NCI-H446 (cell line): ENCODE measurements around the gene ZCCHC17.

Experiments used
- DNase-seq, 2 experiments: peaks; one replicate each; lab custom pipeline; 2025; lab: John Stamatoyannopoulos, UW

Gene ZCCHC17

GRCh38 chr1:31306278-31306677 is 9.4 kb downstream of the ZCCHC17 start:
- DNase-seq, result no peak

GRCh38 chr1:31308036-31308435 is 11.2 kb downstream of the ZCCHC17 start:
- DNase-seq, result no peak

DNA sequence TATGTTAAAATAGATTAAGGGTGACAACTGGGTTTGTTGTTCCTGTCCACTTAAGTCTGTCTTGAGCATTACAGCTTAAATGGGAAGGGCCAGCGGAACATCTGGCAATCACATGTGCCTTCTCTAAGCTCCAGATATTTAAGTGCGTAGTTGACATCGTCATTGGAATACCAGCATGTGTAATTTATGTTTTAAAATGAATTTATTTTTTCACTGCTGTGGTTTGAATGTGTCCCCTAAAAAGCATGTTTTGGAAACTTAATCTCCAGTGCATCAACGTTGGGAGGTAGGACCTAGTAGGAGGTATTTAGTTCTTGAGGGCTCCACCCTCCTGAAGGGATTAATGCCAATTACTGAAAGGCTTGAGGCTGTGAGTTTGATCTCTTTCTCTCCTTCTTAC is 13.4 kb downstream of the ZCCHC17 start:
- no peak for DNase-seq

DNA sequence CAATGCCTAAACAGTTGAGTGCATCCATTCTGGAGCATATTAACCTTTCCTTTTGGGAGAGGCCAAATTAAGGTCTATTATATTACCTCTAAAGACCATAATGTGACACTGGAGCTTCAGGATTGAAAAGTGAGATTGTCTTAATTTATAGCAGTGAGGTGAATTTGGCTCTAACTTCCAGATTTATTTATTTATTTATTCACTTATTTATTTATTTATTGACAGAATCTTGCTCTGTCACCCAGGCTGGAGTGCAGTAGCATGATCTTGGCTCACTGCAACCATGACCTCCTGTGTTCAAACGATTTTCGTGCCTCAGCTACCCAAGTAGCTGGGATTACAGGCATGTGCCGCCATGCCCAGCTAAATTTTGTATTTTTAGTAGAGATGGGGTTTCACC is 19.1 kb downstream of the ZCCHC17 start:
- DNase-seq, result no peak

DNA sequence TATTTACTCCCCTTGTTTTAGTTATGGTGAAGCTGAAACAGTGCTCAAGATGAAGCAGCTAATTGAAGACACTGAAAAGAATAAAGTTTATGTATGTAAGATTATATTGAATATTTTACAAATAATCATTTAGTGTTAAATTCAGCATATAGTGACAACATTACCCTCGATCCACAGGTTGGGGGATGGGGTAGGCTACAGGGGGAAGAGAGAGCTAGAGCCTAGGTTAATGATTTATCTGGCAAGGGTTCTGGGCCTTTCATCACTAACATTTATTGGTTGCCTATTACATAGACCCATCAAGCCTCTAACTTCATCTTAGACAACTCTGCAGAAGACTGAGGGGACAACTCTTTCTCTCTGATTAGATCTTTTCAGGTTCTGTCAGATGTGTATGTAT is 21.3 kb downstream of the ZCCHC17 start:
- DNase-seq, result no peak

- no peak for DNase-seq
These were observed 27.3 kb downstream of the ZCCHC17 start for GRCh38 chr1:31324093-31324492.

DNA sequence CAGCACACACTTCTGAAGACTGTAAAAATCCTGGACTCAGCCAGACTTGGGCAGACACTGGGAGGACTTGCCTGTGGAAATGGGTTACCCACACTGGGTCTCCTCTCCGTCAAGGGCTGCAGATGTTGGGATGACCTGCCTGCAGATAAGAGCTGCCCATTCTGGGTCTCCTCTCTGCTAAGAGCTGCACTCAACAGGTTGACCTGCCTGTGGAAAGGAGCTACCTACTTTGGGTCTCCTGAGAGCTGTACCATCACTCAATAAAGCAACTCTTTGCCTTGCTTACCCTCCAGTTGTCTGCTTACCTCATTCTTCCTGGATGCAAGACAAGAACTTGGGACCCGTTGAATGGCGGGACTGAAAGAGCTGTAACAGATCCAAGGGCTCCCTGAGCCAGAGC is 28.2 kb downstream of the ZCCHC17 start:
- no peak for DNase-seq

DNA sequence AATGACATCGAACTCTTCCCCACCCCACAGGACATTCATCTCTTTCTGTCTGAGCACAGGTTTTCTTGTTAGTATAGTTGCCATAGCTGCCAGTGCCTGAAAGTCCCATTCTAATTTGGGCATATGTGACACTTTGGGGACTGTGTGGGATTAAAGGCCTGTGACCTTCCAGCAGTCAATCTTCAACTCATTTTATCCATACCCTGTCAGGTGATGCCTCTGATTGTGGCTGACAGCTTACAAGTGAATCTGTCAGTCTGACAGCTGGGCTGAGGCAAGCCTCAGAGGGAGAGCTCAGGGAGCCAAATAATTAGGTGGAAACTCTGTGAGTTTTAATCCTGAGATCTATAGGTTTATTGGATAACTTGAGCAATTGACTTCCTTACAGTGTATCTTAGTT is 29.6 kb downstream of the ZCCHC17 start:
- DNase-seq, result no peak

- DNase-seq, result no peak
These were observed 30.5 kb downstream of the ZCCHC17 start for GRCh38 chr1:31327381-31327780.

DNA sequence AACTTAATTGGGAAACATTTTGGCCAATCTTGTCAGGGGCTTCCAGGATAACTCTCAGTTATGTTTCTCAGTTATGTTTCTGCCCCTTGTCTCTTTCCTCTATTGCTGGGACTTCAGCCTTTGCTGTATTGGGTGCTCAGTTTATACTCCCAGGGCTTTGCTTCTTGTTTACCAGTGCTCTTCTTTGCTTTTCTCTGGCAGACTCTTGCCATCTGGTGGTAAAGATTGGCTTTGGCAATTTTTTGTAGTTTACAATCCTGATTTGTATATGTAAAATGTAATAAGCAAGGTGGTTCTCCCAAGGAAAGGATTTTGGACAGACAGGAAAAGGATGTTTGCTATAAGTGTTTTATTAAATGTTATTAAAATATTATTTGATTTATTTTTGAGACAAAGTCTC is 38.2 kb downstream of the ZCCHC17 start:
- peak; percentile 8 to 66 for DNase-seq

DNA sequence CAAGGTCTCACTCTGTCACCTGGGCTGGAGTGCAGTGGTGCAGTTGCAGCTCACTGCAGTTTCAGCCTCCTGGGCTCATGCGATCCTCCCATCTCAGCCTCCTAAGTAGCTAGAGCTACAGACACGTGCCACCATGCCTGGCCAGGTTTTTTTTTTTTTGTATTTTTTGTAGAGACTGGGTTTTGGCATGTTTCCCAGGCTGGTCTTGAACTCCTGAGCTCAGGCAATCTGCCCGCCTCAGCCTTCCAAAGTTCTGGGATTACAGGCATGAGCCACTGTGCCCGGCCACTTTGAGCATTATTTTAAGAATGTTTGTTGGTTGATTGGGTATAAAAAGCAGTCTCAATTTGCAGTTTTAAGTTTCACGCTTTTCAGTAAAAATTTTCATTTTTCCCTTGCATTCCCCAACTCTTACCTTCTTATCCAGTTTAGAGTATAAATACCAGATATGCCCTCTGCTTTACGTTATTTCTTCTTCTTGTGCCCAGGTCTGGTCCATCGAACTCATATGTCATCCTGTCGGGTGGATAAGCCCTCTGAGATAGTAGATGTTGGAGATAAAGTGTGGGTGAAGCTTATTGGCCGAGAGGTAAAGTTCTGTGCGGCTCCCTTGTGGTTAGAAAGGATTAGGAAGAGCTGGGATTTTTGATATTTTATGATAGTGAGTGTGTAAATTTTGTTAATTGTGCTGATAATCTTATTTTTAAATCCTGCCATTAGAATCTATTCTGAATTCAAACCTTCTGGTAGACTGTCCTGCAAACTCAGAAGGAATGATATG is 40.0 kb downstream of the ZCCHC17 start:
- DNase-seq, result peak; percentile 60 to 84

DNA sequence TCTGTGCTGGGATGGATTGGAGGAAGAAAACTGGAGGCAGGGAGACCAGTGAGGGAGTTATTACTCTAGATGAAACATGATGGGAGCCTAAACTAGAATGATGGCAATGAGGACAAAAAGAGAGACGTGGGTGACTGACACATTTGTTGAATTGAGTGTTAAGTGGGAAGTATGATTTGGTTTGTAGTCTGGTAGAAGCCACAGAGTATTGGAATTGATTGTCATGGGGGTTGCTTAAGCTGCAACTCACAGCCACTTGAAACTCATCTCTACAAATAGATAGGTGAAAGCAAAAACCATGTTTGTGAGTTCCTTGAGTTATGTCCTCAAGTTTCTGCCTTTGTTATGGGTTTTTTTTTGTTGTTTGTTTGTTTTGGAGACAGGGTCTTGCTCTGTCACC is 47.7 kb downstream of the ZCCHC17 start:
- DNase-seq, result no peak

GRCh38 chr1:31345635-31346034 is 48.8 kb downstream of the ZCCHC17 start:
- no peak for DNase-seq

- DNase-seq, result no peak
These were observed 50.0 kb downstream of the ZCCHC17 start for GRCh38 chr1:31346785-31347184.

DNA sequence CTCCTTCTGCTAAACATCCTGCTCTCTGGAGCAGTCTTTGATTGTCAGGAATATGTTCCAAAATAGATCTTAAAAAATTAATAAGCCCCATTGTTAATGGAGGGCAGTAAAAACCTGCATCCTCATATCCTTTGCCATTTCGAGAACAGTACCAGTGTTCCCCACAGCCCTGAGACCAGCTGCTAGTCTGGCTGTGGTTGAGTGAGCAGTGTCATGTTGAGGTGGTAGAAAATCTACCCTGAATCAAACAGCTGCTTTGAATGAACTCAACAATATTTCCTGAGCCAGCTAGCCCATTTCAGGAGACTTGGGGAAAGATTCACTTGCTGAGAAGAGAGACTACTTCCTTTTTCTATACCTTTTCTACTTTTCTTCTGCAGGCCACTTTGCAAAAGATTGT is 51.6 kb downstream of the ZCCHC17 start:
- DNase-seq, result no peak

DNA sequence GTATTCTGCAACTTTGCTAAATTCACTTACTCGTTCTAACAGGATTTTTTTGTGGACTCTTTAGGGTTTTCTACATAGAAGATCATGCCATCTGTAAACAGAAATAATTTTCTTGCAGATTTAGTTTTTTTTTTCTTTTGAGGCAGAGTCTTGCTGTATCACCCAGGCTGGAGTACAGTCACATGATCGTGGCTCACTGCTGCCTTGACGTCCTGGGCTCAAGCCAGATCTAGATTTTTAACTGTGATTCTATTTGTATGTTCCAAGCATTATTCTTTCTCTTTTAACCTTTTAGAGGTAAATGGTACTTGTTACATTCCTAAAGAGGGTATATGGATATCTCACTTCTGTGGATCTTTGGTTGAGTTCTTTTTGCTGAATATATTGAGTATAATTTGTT is 57.5 kb downstream of the ZCCHC17 start:
- no peak for DNase-seq

DNA sequence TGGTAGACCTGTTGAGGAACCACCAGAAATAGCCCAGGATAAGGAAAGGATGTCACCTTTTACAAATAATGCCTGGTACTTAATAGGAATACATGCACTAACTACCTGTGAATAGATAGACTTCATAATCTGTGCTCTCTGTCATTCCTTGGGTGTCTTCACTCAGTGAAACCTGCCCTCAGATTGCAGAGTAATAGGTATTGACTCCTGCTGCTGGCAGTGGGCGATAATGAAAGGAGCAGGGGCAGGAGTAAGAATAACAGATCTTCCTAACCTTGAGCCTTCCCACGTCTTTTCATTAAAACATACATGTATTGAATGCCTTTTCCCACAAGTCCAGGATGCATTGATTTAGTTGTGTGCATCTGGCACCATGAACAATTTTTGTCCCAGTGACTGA is 59.6 kb downstream of the ZCCHC17 start:
- DNase-seq, result no peak

DNA sequence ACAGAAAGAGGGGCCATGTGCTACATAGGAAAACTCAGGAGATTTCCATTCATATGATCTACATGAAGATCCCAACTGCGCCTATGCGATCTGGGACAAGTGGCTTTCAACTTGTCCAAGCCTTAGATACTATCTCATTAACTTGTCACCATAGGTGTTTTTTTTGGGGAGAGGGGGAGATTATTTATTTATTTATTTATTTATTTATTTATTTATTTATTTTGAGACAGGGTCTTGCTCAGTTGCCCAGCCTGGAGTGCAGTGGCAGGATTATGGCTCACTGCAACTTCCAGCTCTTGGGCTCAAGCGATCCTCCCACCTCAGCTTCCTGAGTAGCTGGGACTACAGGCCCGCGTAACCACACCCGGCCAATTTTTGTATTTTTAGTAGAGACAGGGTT is 64.8 kb downstream of the ZCCHC17 start:
- no peak for DNase-seq

- no peak for DNase-seq
These were observed 65.2 kb downstream of the ZCCHC17 start for GRCh38 chr1:31362032-31362431.

DNA sequence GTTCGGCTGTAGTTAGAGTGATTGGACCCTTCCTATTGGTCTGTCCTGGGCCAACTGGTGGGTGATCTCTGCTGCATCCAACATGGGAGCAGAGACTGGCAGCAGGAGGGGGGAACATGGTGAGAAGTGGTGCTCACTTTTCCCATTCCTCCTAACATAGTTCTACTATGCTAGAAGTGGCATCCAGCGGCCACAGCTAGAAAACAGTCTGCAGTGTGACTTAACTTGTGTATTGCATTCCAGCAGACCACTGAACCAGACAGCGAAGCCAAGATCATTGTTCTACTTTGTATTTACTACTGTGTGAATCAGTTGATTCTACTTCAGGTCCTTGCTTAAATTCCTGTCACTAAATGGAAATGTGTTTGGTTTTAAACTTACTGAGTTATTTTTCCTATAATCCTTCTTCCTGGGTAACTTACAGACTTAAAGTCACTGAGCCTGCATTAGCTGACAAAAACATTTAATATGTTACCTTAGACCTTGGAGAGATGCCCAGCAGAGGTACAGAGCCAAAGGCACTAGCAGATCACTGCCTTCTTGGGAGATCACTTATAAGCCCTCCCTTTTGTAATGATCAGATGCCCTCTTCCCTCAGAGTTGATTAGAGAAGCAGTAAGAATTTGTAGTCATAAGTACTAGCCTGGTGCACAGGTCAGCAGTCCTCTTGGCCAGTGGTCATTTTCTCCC is 67.9 kb downstream of the ZCCHC17 start:
- DNase-seq, result no peak

DNA sequence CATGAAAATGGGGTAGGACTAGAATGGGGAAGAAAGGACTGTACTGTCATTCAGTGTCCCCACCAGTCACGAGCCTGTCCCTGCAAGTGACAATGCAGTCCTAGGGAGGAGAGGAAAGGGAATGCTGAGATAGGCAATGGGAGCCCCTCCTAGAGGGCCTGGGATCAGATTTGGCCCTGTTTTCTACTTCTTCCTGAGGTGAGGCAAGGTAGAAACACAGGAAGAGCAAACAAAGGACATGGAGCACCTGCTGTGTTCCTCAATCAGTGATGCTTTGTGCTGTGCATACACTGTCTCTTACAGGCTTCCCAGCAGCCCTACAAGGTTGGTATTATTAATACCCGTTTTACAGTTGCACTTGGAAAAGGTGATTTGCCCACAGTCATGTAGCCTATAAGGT is 70.0 kb downstream of the ZCCHC17 start:
- DNase-seq, result no peak

GRCh38 chr1:31368611-31369107 is 71.8 kb downstream of the ZCCHC17 start:
- no peak for DNase-seq

DNA sequence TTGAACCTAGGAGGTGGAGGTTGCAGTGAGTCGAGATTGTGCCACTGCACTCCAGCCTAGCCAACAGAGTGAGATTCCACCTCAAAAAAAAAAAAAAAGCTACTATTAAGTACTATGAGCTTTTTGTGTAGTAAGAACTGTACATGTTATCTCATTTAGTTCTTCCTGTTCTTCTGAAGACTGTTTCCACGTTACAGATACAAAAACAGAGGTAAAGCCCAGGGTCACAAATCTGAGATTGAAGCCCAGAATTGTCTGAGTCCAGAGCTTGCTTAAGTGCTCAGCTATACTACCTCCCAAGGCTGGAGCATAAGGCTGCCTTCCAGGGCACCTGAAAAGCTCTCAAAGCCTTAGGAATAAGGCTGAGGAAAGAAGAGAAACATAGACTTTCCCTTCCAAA is 73.2 kb downstream of the ZCCHC17 start:
- DNase-seq, result no peak

DNA sequence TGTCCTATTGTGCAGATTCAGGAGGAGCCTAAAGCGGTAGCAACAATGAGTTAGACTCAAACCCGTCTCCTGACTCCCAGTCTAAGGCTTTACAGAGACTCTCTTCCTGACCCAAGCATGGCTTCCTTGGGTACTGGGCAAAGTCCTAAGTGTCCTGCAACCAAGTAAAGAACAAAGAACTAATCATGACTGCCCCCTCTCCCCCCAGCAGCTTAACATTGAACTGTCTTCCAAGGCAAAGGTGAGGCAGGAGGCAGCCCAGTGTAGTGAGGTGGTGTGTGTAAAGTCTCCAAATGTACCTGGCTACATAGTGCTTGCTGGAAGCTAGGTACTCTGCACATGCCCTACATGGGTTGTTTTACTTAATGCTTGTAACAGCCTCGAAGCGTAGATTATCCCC is 73.7 kb downstream of the ZCCHC17 start:
- no peak for DNase-seq
